Epidermal melanocyte (primary cell): ENCODE results near the gene HIF1AN.
"Not testable (repeated sequence)": the region's sequence is repeated elsewhere in the genome, so short reads cannot be mapped to it uniquely, and the experiment has no call there.

Experiments
- DNase-seq: peaks from one replicate; pipeline ENCODE4 v3.0.0; 2011; ENCODE audit warnings: low spot score; ENCODE audit not compliant: insufficient read length

HIF1AN gene

GRCh38 chr10:100566561-100566960 lies 30.8 kb downstream of the HIF1AN start:
- DNase-seq = no peak

GRCh38 chr10:100567249-100567648 lies 31.5 kb downstream of the HIF1AN start:
- no peak for DNase-seq

GRCh38 chr10:100567826-100568225 lies 32.1 kb downstream of the HIF1AN start:
- no peak for DNase-seq

GRCh38 chr10:100568912-100569311 lies 33.2 kb downstream of the HIF1AN start:
- no peak for DNase-seq

- DNase-seq = no peak
Observed at GRCh38 chr10:100569687-100570481, 34.1 kb downstream of the HIF1AN start.

- no peak for DNase-seq
Observed at GRCh38 chr10:100570506-100570905, 34.8 kb downstream of the HIF1AN start.

- DNase-seq = no peak
Observed at GRCh38 chr10:100571084-100571856, 35.5 kb downstream of the HIF1AN start.

- DNase-seq = not testable (repeated sequence)
Observed at GRCh38 chr10:100575146-100575545, 39.4 kb downstream of the HIF1AN start.

- DNase-seq = no peak
Observed at GRCh38 chr10:100575585-100576281, 40.0 kb downstream of the HIF1AN start.

GRCh38 chr10:100576282-100576635 lies 40.5 kb downstream of the HIF1AN start:
- DNase-seq = no peak

- DNase-seq = no peak
Observed at GRCh38 chr10:100579261-100580090, 43.7 kb downstream of the HIF1AN start.

GRCh38 chr10:100586959-100587358 lies 51.2 kb downstream of the HIF1AN start:
- DNase-seq = no peak

- DNase-seq = no peak
Observed at GRCh38 chr10:100598166-100598565, 62.4 kb downstream of the HIF1AN start.

GRCh38 chr10:100600218-100600617 lies 64.5 kb downstream of the HIF1AN start:
- no peak for DNase-seq

GRCh38 chr10:100607439-100607838 lies 71.7 kb downstream of the HIF1AN start:
- DNase-seq = no peak
